Measurements from ENCODE around the gene FAHD1. TPM values are rescaled to one million over a fixed set of nuclear protein-coding genes. Genes with fewer than 3 reads are reported as not detected.

Gene FAHD1
- total RNA-seq, 2 experiments from 2014 or later: 15.1 to 32.4 TPM

- no peaks in the 10 kb centered on the region for H3K9me2 ChIP-seq (ENCODE audit: insufficient read depth, low read length)
- H2AFZ ChIP-seq (ENCODE audit: low read length): no peak overlapping the region
- no TSS peak for BruUV-seq (replicated peaks)
- TF ChIP-seq CTCF (conservative IDR thresholded peaks at IDR 0.05; ENCODE audit: low read length) (no peak), EZH2phosphoT487 (IDR thresholded peaks at IDR 0.05; ENCODE audit: borderline replicate concordance, low read depth, low read length) (no peak)
- no peaks in the 10 kb centered on the region for H3K4me1 ChIP-seq (ENCODE audit: insufficient read depth, low read length, poor library complexity, severe bottlenecking)
- CTCF ChIA-PET (ENCODE audit: unreplicated experiment): no interaction called here
- no peaks in the 10 kb centered on the region for H4K20me1 ChIP-seq (ENCODE audit: insufficient read depth, low read length)
- POLR2A ChIA-PET: no interaction called here
- intact Hi-C loops (cut with micrococcal nuclease; ENCODE audit: unreplicated experiment): no loop called here
- no peaks in the 10 kb centered on the region for H3K9me3 ChIP-seq (ENCODE audit: low read length)
- no peak overlapping the region for H3K27ac ChIP-seq (ENCODE audit: low read depth, low read length, poor library complexity, severe bottlenecking)
- H3K79me2 ChIP-seq (ENCODE audit: insufficient read depth, low read depth, low read length): no peaks in the 10 kb centered on the region
- DNase-seq (ENCODE audit: low spot score): no peak
- H3K36me3 ChIP-seq (ENCODE audit: insufficient read depth, low read length): no peaks in the 10 kb centered on the region
- no peak overlapping the region for H3K4me3 ChIP-seq (ENCODE audit: low read depth, low read length, poor library complexity, severe bottlenecking)
- H3K4me2 ChIP-seq (ENCODE audit: low read length): no peak overlapping the region
These were observed 51.2 kb downstream of the FAHD1 start for GRCh38 chr16:1878256-1878655.

Other genes starting within 250 kb of the FAHD1 start
- gene IFT140, start 215.1 kb upstream of the FAHD1 start, total RNA-seq (2014; rRNA removed; shearing (Covaris generic)): 10.2 and 14.3 TPM in 2 replicates
- 21.2 and 21.9 TPM in 2 replicates for gene IFT140, start 215.1 kb upstream of the FAHD1 start, total RNA-seq (2022)
- gene CRAMP1, start 214.8 kb upstream of the FAHD1 start, total RNA-seq (2014; rRNA removed; shearing (Covaris generic)): 9.1 and 10.5 TPM in 2 replicates
- 33.6 and 33.8 TPM in 2 replicates for gene CRAMP1, start 214.8 kb upstream of the FAHD1 start, total RNA-seq (2022)
- 48.3 and 67.4 TPM in 2 replicates for gene JPT2, start 148.9 kb upstream of the FAHD1 start, total RNA-seq (2014; rRNA removed; shearing (Covaris generic))
- 75.2 and 80.3 TPM in 2 replicates for gene JPT2, start 148.9 kb upstream of the FAHD1 start, total RNA-seq (2022)
- 95.9 and 114 TPM in 2 replicates for gene MAPK8IP3, start 121.0 kb upstream of the FAHD1 start, total RNA-seq (2014; rRNA removed; shearing (Covaris generic))
- gene MAPK8IP3, start 121.0 kb upstream of the FAHD1 start, total RNA-seq (2022): 130 and 133 TPM in 2 replicates
- gene NME3, start 55.7 kb upstream of the FAHD1 start, total RNA-seq (2014; rRNA removed; shearing (Covaris generic)): 38.2 and 54.5 TPM in 2 replicates
- 30.6 and 34.8 TPM in 2 replicates for gene NME3, start 55.7 kb upstream of the FAHD1 start, total RNA-seq (2022)
- gene EME2, start 54.4 kb upstream of the FAHD1 start, total RNA-seq (2014; rRNA removed; shearing (Covaris generic)): 22.0 and 23.8 TPM in 2 replicates
- gene EME2, start 54.4 kb upstream of the FAHD1 start, total RNA-seq (2022): 48.5 and 51.8 TPM in 2 replicates
- 170 and 190 TPM in 2 replicates for gene MRPS34, start 54.1 kb upstream of the FAHD1 start, total RNA-seq (2014; rRNA removed; shearing (Covaris generic))
- gene MRPS34, start 54.1 kb upstream of the FAHD1 start, total RNA-seq (2022): 176 and 196 TPM in 2 replicates
- gene SPSB3, start 44.6 kb upstream of the FAHD1 start, total RNA-seq (2014; rRNA removed; shearing (Covaris generic)): 52.4 and 53.7 TPM in 2 replicates
- gene SPSB3, start 44.6 kb upstream of the FAHD1 start, total RNA-seq (2022): 33.6 and 39.5 TPM in 2 replicates
- 70.5 and 94.9 TPM in 2 replicates for gene NUBP2, start 44.2 kb upstream of the FAHD1 start, total RNA-seq (2014; rRNA removed; shearing (Covaris generic))
- 58.2 and 62.7 TPM in 2 replicates for gene NUBP2, start 44.2 kb upstream of the FAHD1 start, total RNA-seq (2022)
- gene IGFALS, start 33.5 kb upstream of the FAHD1 start, total RNA-seq (2014; rRNA removed; shearing (Covaris generic)): 0.13 TPM in 1 of 2 replicates, not detected in the other
- gene IGFALS, start 33.5 kb upstream of the FAHD1 start, total RNA-seq (2022): 0.33 TPM in 1 of 2 replicates, not detected in the other
- gene HAGH, start 381 bp upstream of the FAHD1 start, total RNA-seq (2014; rRNA removed; shearing (Covaris generic)): 26.9 and 30.5 TPM in 2 replicates
- gene HAGH, start 381 bp upstream of the FAHD1 start, total RNA-seq (2022): 29.9 and 36.8 TPM in 2 replicates
- not detected in 2 replicates for gene MEIOB, start 45.0 kb downstream of the FAHD1 start, total RNA-seq (2014; rRNA removed; shearing (Covaris generic))
- gene MEIOB, start 45.0 kb downstream of the FAHD1 start, total RNA-seq (2022): not detected in 2 replicates
- gene HS3ST6, start 91.2 kb downstream of the FAHD1 start, total RNA-seq (2014; rRNA removed; shearing (Covaris generic)): not detected in 2 replicates
- not detected in 2 replicates for gene HS3ST6, start 91.2 kb downstream of the FAHD1 start, total RNA-seq (2022)
- gene MSRB1, start 116.0 kb downstream of the FAHD1 start, total RNA-seq (2014; rRNA removed; shearing (Covaris generic)): 5.2 and 9.0 TPM in 2 replicates
- 17.6 and 18.0 TPM in 2 replicates for gene MSRB1, start 116.0 kb downstream of the FAHD1 start, total RNA-seq (2022)
- 0.35 TPM in 1 of 2 replicates, not detected in the other for gene RPL3L, start 127.5 kb downstream of the FAHD1 start, total RNA-seq (2014; rRNA removed; shearing (Covaris generic))
- gene RPL3L, start 127.5 kb downstream of the FAHD1 start, total RNA-seq (2022): 0.63 and 0.72 TPM in 2 replicates
- gene NDUFB10, start 132.3 kb downstream of the FAHD1 start, total RNA-seq (2014; rRNA removed; shearing (Covaris generic)): 240 and 317 TPM in 2 replicates
- gene NDUFB10, start 132.3 kb downstream of the FAHD1 start, total RNA-seq (2022): 180 and 201 TPM in 2 replicates
- gene RPS2, start 137.6 kb downstream of the FAHD1 start, total RNA-seq (2014; rRNA removed; shearing (Covaris generic)): 2,266 and 2,461 TPM in 2 replicates
- gene RPS2, start 137.6 kb downstream of the FAHD1 start, total RNA-seq (2022): 3,120 and 3,140 TPM in 2 replicates
- not detected in 2 replicates for gene RNF151, start 139.7 kb downstream of the FAHD1 start, total RNA-seq (2014; rRNA removed; shearing (Covaris generic))
- gene RNF151, start 139.7 kb downstream of the FAHD1 start, total RNA-seq (2022): not detected in 2 replicates
- 58.5 and 67.2 TPM in 2 replicates for gene TBL3, start 144.8 kb downstream of the FAHD1 start, total RNA-seq (2014; rRNA removed; shearing (Covaris generic))
- gene TBL3, start 144.8 kb downstream of the FAHD1 start, total RNA-seq (2022): 44.3 and 49.9 TPM in 2 replicates
- 0.22 and 2.1 TPM in 2 replicates for gene NOXO1, start 154.3 kb downstream of the FAHD1 start, total RNA-seq (2014; rRNA removed; shearing (Covaris generic))
- 0.30 and 0.59 TPM in 2 replicates for gene NOXO1, start 154.3 kb downstream of the FAHD1 start, total RNA-seq (2022)
- gene GFER, start 157.0 kb downstream of the FAHD1 start, total RNA-seq (2014; rRNA removed; shearing (Covaris generic)): 25.1 and 32.3 TPM in 2 replicates
- gene GFER, start 157.0 kb downstream of the FAHD1 start, total RNA-seq (2022): 31.1 and 40.2 TPM in 2 replicates
- gene SYNGR3, start 162.8 kb downstream of the FAHD1 start, total RNA-seq (2014; rRNA removed; shearing (Covaris generic)): 9.0 and 11.1 TPM in 2 replicates
- gene SYNGR3, start 162.8 kb downstream of the FAHD1 start, total RNA-seq (2022): 10.3 and 12.0 TPM in 2 replicates
- gene ZNF598, start 182.6 kb downstream of the FAHD1 start, total RNA-seq (2014; rRNA removed; shearing (Covaris generic)): 26.3 and 37.2 TPM in 2 replicates
- gene ZNF598, start 182.6 kb downstream of the FAHD1 start, total RNA-seq (2022): 80.4 and 83.8 TPM in 2 replicates
- 0.85 and 0.88 TPM in 2 replicates for gene NPW, start 192.6 kb downstream of the FAHD1 start, total RNA-seq (2014; rRNA removed; shearing (Covaris generic))
- 1.3 and 3.7 TPM in 2 replicates for gene NPW, start 192.6 kb downstream of the FAHD1 start, total RNA-seq (2022)
- not detected in 2 replicates for gene NHERF2, start 199.7 kb downstream of the FAHD1 start, total RNA-seq (2014; rRNA removed; shearing (Covaris generic))
- gene NHERF2, start 199.7 kb downstream of the FAHD1 start, total RNA-seq (2022): 0.27 and 0.31 TPM in 2 replicates
- 50.9 and 56.2 TPM in 2 replicates for gene NTHL1, start 220.6 kb downstream of the FAHD1 start, total RNA-seq (2014; rRNA removed; shearing (Covaris generic))
- gene NTHL1, start 220.6 kb downstream of the FAHD1 start, total RNA-seq (2022): 44.6 and 51.5 TPM in 2 replicates
- 42.8 and 57.2 TPM in 2 replicates for gene TSC2, start 220.8 kb downstream of the FAHD1 start, total RNA-seq (2014; rRNA removed; shearing (Covaris generic))
- 152 and 160 TPM in 2 replicates for gene TSC2, start 220.8 kb downstream of the FAHD1 start, total RNA-seq (2022)